GM19035 (cell line): ENCODE measurements around the gene SFMBT1.

Experiments
- ATAC-seq: cut with Tn5 transposase; IDR thresholded peaks from one replicate; pipeline ENCODE4 v1.9.1; 2021; ENCODE audit not compliant: unreplicated experiment

The SFMBT1 gene

GRCh38 chr3:52925405-52926313, 120.2 kb downstream of the SFMBT1 start:
- no peak for ATAC-seq

GRCh38 chr3:52923963-52924362, 121.9 kb downstream of the SFMBT1 start:
- no peak for ATAC-seq

GRCh38 chr3:52920841-52921240, 125.0 kb downstream of the SFMBT1 start:
- ATAC-seq: no peak

GRCh38 chr3:52917044-52917443, 128.8 kb downstream of the SFMBT1 start:
- ATAC-seq: no peak

GRCh38 chr3:52915294-52915693, 130.6 kb downstream of the SFMBT1 start:
- ATAC-seq: no peak

GRCh38 chr3:52912885-52913731, 132.8 kb downstream of the SFMBT1 start:
- no peak for ATAC-seq

GRCh38 chr3:52910823-52911222, 135.1 kb downstream of the SFMBT1 start:
- ATAC-seq: no peak

GRCh38 chr3:52907497-52907896, 138.4 kb downstream of the SFMBT1 start:
- ATAC-seq: no peak

GRCh38 chr3:52904552-52904951, 141.3 kb downstream of the SFMBT1 start:
- ATAC-seq: no peak

- no peak for ATAC-seq
These were observed 141.9 kb downstream of the SFMBT1 start for GRCh38 chr3:52904000-52904399.

GRCh38 chr3:52897130-52898122, 148.4 kb downstream of the SFMBT1 start, which contains the start of gene STIMATE:
STIMATE (minus strand) TSS chr3:52897548; CDS start chr3:52897450, 98 bp downstream.
- peak; percentile 94 for ATAC-seq

- no peak for ATAC-seq
These were observed 149.3 kb downstream of the SFMBT1 start for GRCh38 chr3:52896613-52897012.

GRCh38 chr3:52896151-52896550, 149.7 kb downstream of the SFMBT1 start:
- no peak for ATAC-seq

GRCh38 chr3:52895418-52895817, 150.5 kb downstream of the SFMBT1 start:
- ATAC-seq: no peak

GRCh38 chr3:52894756-52895155, 151.1 kb downstream of the SFMBT1 start:
- no peak for ATAC-seq

- no peak for ATAC-seq
These were observed 152.2 kb downstream of the SFMBT1 start for GRCh38 chr3:52893723-52894122.

- no peak for ATAC-seq
These were observed 153.1 kb downstream of the SFMBT1 start for GRCh38 chr3:52892625-52893311.

- ATAC-seq: no peak
These were observed 153.6 kb downstream of the SFMBT1 start for GRCh38 chr3:52892290-52892624.

GRCh38 chr3:52891615-52892081, 154.2 kb downstream of the SFMBT1 start:
- no peak for ATAC-seq

GRCh38 chr3:52891164-52891563, 154.7 kb downstream of the SFMBT1 start:
- no peak for ATAC-seq
